Gastrocnemius medialis (tissue), 4 donors: ENCODE data around the gene SHH. TPM values are rescaled to one million over a fixed set of nuclear protein-coding genes. Genes with fewer than 3 reads are reported as not detected.

Source experiments
- ATAC-seq, 2 donors: fragments of 150-250 bp; one replicate each; pipeline ENCODE4 v1.9.1; 2016
- DNase-seq, 2 donors: peaks; one replicate each; pipeline ENCODE4 v3.0.0-alpha.2; 2019
- H3K27ac ChIP-seq, 4 donors: fragments of 200-600 bp; sonication (generic); 1 replicate in 1 of 4; 2 replicates in 3 of 4; pipeline ENCODE4 v1.5.1; 2016 to 2018; ENCODE audit warnings: mild to moderate bottlenecking in 2 of 4, moderate library complexity in 1 of 4
- H3K27me3 ChIP-seq, 3 donors: fragments of 200-600 bp; sonication (generic) in 2 of 3; 1 replicate in 1 of 3; 2 replicates in 2 of 3; pipeline versions ENCODE4 v1.5.1 to v1.6.0; 2016 to 2019; ENCODE audit warnings: mild to moderate bottlenecking in 1 of 3, moderate library complexity in 1 of 3
- H3K36me3 ChIP-seq, 2 donors: fragments of 200-600 bp; sonication (generic) in 1 of 2; one replicate each; pipeline ENCODE4 v1.5.1; 2017 to 2018
- H3K4me1 ChIP-seq, 2 donors: fragments of 200-600 bp; sonication (generic) in 1 of 2; one replicate each; pipeline ENCODE4 v1.5.1; 2016 to 2017; ENCODE audit warnings: mild to moderate bottlenecking in 2 of 2
- H3K4me3 ChIP-seq, 4 donors: fragments of 200-600 bp; sonication (generic) in 3 of 4; 1 replicate in 1 of 4; 2 replicates in 3 of 4; pipeline ENCODE4 v1.5.1; 2016 to 2019; ENCODE audit warnings: mild to moderate bottlenecking in 2 of 4
- H3K9me3 ChIP-seq, 3 donors: fragments of 200-600 bp; sonication (generic) in 2 of 3; 1 replicate in 1 of 3; 2 replicates in 2 of 3; pipeline ENCODE4 v1.5.1; 2016 to 2019
- POLR2A ChIP-seq, 2 donors: fragments of 450-650 bp; IDR thresholded peaks; one replicate each; pipeline ENCODE4 v1.6.1; 2017; ENCODE audit warnings: antibody characterized with exemption in 2 of 2, mild to moderate bottlenecking in 2 of 2, moderate library complexity in 2 of 2
- in situ Hi-C, 4 donors: fragments of 200-750 bp; cut with MboI; loops; one replicate each; pipeline versions ENCODE4 v1.15.0 to v1.8.0; 2017; ENCODE audit warnings: low sequenced_read_pairs in 4 of 4
- intact Hi-C: fragments of 100-400 bp; cut with DNase I; formaldehyde crosslinking; loops from one replicate; pipeline ENCODE4 v1.15.1; 2023; ENCODE audit warnings: low total_unique reads
- total RNA-seq, 4 donors: library from RNA; depleted of rRNA; stranded (reverse); fragments of >200 nt; gene quantifications; one replicate each; pipeline versions ENCODE4 v1.1.0 to v1.2.3, GENCODE V29; 2016
- TF ChIP-seq, protein P1 (sequence below), 5 experiments: fragments of 450-650 bp in 3 of 5; fragments of 200-600 bp in 2 of 5; sonication (generic) in 2 of 5; IDR thresholded peaks in 4 of 5; conservative IDR thresholded peaks in 1 of 5; 1 replicate in 4 of 5; 2 replicates in 1 of 5; pipeline ENCODE4 v1.5.1; 2016 to 2019; ENCODE audit warnings: antibody characterized with exemption in 5 of 5, mild to moderate bottlenecking in 3 of 5, moderate library complexity in 3 of 5

Gene SHH
- total RNA-seq, 4 donors from 2014 or later, result not detected

DNA sequence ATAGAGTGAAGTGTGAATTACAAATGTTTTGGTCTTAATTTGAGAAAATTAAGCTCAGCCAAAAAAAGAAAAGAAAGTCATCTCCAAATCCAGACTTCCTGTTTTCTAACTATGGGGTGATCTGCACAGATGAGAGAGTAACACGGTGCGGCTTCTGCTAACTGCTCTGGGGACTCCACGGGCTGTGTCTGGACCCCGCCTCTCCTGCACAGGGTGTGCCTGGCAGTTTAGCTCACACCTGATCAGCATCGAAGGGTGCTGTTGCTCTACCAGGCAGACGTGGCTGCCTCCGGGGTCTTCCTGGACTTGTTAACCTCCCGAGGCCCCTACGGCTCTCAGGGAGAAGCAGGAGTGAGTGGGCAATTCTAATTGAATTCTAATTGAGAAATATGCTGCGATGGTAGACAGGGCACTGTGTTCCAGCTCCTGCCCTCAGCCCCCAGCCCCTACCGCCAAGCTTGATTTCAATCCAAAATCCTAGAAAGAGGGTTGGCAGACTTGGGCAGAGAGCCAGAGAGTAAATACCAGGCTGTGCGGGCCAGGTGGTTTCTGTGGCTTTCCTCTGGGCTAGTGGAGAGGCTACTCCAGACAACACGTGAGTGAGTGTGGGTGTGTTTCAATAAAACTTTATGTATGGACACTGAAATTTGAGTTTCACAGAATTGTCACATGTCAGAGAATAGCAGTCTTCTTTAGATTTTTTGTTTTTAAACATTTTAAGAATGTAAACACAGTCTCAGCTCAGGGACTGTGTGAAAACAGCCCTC lies 13.4 kb downstream of the SHH start:
- H3K27me3 ChIP-seq, result peaks cover 38 to 51% (median 38%) of the 10 kb centered on the region in 3 donors
- TF ChIP-seq POLR2A (IDR thresholded peaks at IDR 0.05), result no peak
- TF ChIP-seq, protein P1, sequence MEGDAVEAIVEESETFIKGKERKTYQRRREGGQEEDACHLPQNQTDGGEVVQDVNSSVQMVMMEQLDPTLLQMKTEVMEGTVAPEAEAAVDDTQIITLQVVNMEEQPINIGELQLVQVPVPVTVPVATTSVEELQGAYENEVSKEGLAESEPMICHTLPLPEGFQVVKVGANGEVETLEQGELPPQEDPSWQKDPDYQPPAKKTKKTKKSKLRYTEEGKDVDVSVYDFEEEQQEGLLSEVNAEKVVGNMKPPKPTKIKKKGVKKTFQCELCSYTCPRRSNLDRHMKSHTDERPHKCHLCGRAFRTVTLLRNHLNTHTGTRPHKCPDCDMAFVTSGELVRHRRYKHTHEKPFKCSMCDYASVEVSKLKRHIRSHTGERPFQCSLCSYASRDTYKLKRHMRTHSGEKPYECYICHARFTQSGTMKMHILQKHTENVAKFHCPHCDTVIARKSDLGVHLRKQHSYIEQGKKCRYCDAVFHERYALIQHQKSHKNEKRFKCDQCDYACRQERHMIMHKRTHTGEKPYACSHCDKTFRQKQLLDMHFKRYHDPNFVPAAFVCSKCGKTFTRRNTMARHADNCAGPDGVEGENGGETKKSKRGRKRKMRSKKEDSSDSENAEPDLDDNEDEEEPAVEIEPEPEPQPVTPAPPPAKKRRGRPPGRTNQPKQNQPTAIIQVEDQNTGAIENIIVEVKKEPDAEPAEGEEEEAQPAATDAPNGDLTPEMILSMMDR (IDR thresholded peaks at IDR 0.05 in 4 of 5, conservative IDR thresholded peaks at IDR 0.05 in 1 of 5), result no peak
- H3K9me3 ChIP-seq, result no peaks in the 10 kb centered on the region
- no peak overlapping the region for H3K4me3 ChIP-seq
- H3K36me3 ChIP-seq, result no peaks in the 10 kb centered on the region
- DNase-seq (no peak), ATAC-seq (no peak)
- no peak overlapping the region for H3K27ac ChIP-seq
- intact Hi-C loops (loop anchor here (5.0 kb wide), 1 partner anchor 1018 kb away; no protein-coding TSS in a partner anchor), in situ Hi-C loops (no loop called here)
- peaks cover 0 to 8% of the 10 kb centered on the region in 2 donors for H3K4me1 ChIP-seq

DNA sequence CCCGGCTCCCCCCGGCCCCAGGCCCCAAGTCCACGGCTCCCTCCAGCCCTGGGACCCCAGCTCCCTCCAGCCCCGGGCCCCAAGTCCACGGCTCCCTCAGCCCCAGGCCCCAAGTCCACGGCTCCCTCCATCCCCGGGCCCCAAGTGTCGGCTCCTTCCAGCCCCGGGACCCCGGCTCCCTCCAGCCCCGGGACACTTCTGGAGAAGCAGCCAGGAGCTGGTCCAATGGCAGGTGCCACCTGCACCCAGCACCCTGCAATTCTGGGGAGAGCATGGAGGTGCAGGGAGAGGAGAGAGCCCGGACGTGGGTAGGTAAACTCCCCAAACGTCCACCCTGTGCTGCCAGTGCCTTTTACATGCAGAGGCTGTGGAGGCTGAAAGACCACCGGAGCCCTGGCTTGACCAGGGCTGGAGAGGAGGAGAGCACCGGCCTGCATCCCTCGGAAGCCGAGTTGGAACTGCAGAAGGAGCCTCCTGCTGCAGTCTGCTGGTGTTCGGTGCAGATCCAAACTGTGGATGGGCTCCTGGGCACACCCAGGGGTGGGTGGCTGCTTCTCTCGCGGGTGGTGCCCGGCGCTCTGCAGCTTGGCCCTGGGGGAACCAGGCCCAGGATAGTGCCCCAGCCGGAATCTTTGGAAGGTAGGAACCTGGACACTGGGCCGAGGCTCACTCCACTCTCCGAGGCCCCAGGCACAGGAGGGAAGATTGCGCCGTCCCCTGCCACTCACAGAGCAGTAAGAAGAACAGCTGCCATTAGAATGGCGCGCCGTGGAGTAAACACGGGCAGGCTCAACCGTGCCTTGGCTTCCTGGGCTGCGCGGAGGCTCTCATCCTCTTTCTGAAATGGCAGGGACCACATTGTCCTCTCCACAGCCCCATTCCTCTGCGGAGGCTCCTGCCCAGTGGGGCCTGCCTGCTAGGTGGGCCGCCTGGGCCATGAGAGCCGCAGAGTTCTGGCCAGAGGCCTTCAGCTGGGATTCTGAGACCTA lies 14.7 kb downstream of the SHH start:
- ATAC-seq, result no peak
- intact Hi-C loops, result loop anchor here (5.0 kb wide), 1 partner anchor 1020 kb away; no protein-coding TSS in a partner anchor
- in situ Hi-C loops, result no loop called here
- Histone ChIP-seq H3K27me3 (peaks cover 28 to 38% (median 32%) of the 10 kb centered on the region in 3 donors), H3K4me3 (no peak overlapping the region), H3K27ac (no peak overlapping the region), H3K36me3 (no peaks in the 10 kb centered on the region), H3K4me1 (peaks cover 0 to 4% of the 10 kb centered on the region in 2 donors), H3K9me3 (no peaks in the 10 kb centered on the region)
- no peak for DNase-seq
- TF ChIP-seq, protein P1 (IDR thresholded peaks at IDR 0.05 in 4 of 5, conservative IDR thresholded peaks at IDR 0.05 in 1 of 5), result no peak
- TF ChIP-seq POLR2A (IDR thresholded peaks at IDR 0.05), result no peak

DNA sequence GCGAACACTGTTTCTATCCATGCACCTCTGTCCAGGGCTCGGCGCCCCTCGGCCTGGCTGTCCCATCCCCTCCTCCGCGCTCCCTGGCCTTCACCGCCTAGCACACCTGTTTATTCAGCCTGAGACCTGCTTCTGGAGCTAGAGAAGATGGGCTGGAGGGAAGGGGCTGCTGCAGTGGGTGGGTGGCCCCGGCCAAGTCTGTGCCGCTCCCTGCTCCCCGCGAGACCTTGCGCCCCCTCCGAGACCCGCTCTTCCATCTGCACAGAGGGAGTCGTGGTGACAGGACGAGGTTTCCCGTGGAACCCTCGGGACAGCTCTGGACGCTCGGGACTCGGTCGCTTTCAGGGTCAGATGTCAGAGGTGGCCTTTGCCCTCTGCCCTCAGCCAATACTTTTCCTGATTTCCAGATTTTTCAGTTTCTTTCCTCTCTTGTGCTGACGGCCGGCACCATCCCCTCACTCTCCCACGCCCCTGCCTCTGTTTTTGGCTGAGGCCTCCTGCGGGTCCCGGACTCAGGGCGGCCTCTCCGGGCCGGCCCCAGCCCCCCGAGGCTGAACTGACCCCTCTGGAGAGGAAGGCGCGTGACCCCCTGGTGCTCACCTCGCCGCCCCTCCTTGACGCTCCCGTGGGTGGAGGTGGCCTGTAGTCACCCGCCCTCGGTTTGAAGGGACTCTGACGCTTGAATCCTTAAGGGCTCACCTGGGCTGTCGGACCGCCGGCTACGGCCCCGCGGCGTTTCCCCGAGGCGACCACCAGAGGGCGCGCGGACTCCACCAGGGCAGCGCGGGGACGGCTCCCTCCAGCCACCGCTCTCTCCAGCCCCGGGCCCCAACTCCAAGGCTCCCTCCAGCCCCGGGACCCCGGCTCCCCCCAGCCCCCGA lies 15.6 kb downstream of the SHH start:
- DNase-seq, result peak in 1 of 2 donors; percentile 20
- ATAC-seq, result peak; percentile 58 to 65
- Histone ChIP-seq H3K4me1 (peaks cover 0 to 4% of the 10 kb centered on the region in 2 donors), H3K4me3 (no peak overlapping the region), H3K27me3 (peaks cover 23 to 30% (median 27%) of the 10 kb centered on the region in 3 donors), H3K27ac (no peak overlapping the region), H3K9me3 (no peaks in the 10 kb centered on the region), H3K36me3 (no peaks in the 10 kb centered on the region)
- TF ChIP-seq, protein P1 (IDR thresholded peaks at IDR 0.05 in 4 of 5, conservative IDR thresholded peaks at IDR 0.05 in 1 of 5), result peak; percentile 23 to 90 (median 78)
- no peak for TF ChIP-seq POLR2A (IDR thresholded peaks at IDR 0.05)
- in situ Hi-C loops, result no loop called here
- intact Hi-C loops, result loop anchor here (5.0 kb wide), 1 partner anchor 1021 kb away; no protein-coding TSS in a partner anchor

DNA sequence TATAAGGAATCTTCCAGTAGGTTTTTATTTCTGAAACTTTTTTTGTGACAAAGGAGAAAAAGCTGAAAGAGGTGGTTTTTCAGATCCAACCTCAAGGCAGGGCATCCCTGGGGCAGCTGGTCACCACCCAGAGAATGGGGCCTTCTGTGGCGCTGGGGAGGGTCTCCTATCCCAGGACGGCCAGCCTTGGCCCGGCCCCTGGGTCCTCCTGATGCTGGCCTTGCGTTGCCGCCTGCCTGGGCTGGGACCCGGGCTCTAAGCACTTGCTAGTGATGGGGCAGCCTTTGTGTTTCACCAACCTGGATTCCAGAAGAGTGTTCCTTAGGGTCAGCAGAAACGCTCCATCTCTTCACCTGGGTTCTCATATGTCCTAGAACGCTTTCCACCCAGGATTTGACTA lies 16.3 kb downstream of the SHH start:
- H3K36me3 ChIP-seq, result no peaks in the 10 kb centered on the region
- peaks cover 0 to 4% of the 10 kb centered on the region in 2 donors for H3K4me1 ChIP-seq
- intact Hi-C loops, result loop anchor here (5.0 kb wide), 1 partner anchor 1021 kb away; no protein-coding TSS in a partner anchor
- TF ChIP-seq, protein P1 (IDR thresholded peaks at IDR 0.05 in 4 of 5, conservative IDR thresholded peaks at IDR 0.05 in 1 of 5), result no peak
- no peak for TF ChIP-seq POLR2A (IDR thresholded peaks at IDR 0.05)
- no peaks in the 10 kb centered on the region for H3K9me3 ChIP-seq
- in situ Hi-C loops, result no loop called here
- ATAC-seq, result no peak
- no peak overlapping the region for H3K27ac ChIP-seq
- peaks cover 18 to 23% (median 22%) of the 10 kb centered on the region in 3 donors for H3K27me3 ChIP-seq
- H3K4me3 ChIP-seq, result no peak overlapping the region
- DNase-seq, result no peak
